Measurements from ENCODE around the gene CXorf51B. TPM values are rescaled to one million over a fixed set of nuclear protein-coding genes. Genes with fewer than 3 reads are reported as not detected.
"Not testable (repeated sequence)": the region's sequence is repeated elsewhere in the genome, so short reads cannot be mapped to it uniquely, and the experiment has no call there.

CXorf51B gene
- total RNA-seq (not detected), polyA plus RNA-seq (not detected)

- H3K4me1 Mint-ChIP-seq; H3K4me3 Mint-ChIP-seq; H3K27me3 ChIP-seq (ENCODE audit: insufficient read depth, low read length, poor library complexity, severe bottlenecking); H3K9me3 Mint-ChIP-seq; H3K27me3 Mint-ChIP-seq; H3K36me3 Mint-ChIP-seq; H3K36me3 ChIP-seq (ENCODE audit: insufficient read depth, low read length); DNase-seq; H3K9me3 ChIP-seq (ENCODE audit: low read length); H3K27ac ChIP-seq (ENCODE audit: low read depth, low read length); H3K27ac Mint-ChIP-seq; POLR2A ChIA-PET; H3K4me3 ChIP-seq (ENCODE audit: low read length); H3K4me1 ChIP-seq (ENCODE audit: insufficient read depth, low read length); CTCF ChIA-PET: not testable (repeated sequence)
Measured at GRCh38 chrX:146809471-146809870, at the start of gene CXorf51B. CXorf51B (plus strand) TSS chrX:146809771; CDS start chrX:146809792, 21 bp downstream.

DNA sequence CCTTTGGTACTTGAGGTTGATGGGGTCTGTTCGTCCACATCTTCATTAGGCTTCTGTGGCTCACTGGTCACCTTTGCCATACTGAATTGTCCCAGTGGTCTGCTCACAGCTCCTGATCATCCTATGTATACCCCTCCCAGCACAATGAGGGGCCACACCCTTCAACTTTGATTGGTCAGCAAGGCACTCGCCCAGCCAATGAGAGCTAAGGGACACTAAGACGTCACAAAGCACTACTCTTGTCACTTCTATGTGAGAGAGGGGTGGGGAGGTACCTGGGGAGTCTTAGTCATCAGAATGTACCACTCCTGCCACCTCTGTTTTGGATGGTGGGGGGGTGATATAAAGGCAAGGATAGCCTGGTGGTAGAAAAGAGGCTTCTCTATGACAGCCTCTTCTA lies 5.1 kb downstream of the CXorf51B start, which contains the start of gene CXorf51A:
Gene CXorf51A, minus strand, starts transcription at position 101 of the 400 bp plus-strand sequence. Its CDS starts 21 bp downstream, at position 80.
- H3K27ac ChIP-seq (ENCODE audit: low read depth, low read length); H3K27ac Mint-ChIP-seq; CTCF ChIA-PET; H3K27me3 Mint-ChIP-seq; DNase-seq; H3K27me3 ChIP-seq (ENCODE audit: insufficient read depth, low read length, poor library complexity, severe bottlenecking); H3K9me3 Mint-ChIP-seq; H3K4me3 Mint-ChIP-seq; POLR2A ChIA-PET; H3K4me1 ChIP-seq (ENCODE audit: insufficient read depth, low read length); H3K4me1 Mint-ChIP-seq; H3K36me3 ChIP-seq (ENCODE audit: insufficient read depth, low read length); H3K36me3 Mint-ChIP-seq; H3K9me3 ChIP-seq (ENCODE audit: low read length); H3K4me3 ChIP-seq (ENCODE audit: low read length): not testable (repeated sequence)

- Mint-ChIP-seq H3K4me3 (no peak overlapping the region), H3K36me3 (no peaks in the 10 kb centered on the region), H3K9me3 (peaks cover 0 to 5% (median 0%) of the 10 kb centered on the region in 5 donors), H3K27ac (no peak overlapping the region), H3K27me3 (no peaks in the 10 kb centered on the region), H3K4me1 (no peaks in the 10 kb centered on the region)
- no peaks in the 10 kb centered on the region for H3K36me3 ChIP-seq (ENCODE audit: insufficient read depth, low read length)
- no peaks in the 10 kb centered on the region for H3K4me1 ChIP-seq (ENCODE audit: insufficient read depth, low read length)
- DNase-seq, result no peak
- ChIA-PET CTCF (no interaction called here), POLR2A (no interaction called here)
- H3K27ac ChIP-seq (ENCODE audit: low read depth, low read length), result no peak overlapping the region
- no peaks in the 10 kb centered on the region for H3K9me3 ChIP-seq (ENCODE audit: low read length)
- H3K27me3 ChIP-seq (ENCODE audit: insufficient read depth, low read length, poor library complexity, severe bottlenecking), result no peaks in the 10 kb centered on the region
- no peak overlapping the region for H3K4me3 ChIP-seq (ENCODE audit: low read length)
Measured at GRCh38 chrX:146831994-146832393, 22.4 kb downstream of the CXorf51B start.

- H3K27me3 Mint-ChIP-seq, result peaks cover 0 to 1% of the 10 kb centered on the region in 2 donors
- H3K4me3 Mint-ChIP-seq, result no peak overlapping the region
- no peaks in the 10 kb centered on the region for H3K36me3 ChIP-seq (ENCODE audit: insufficient read depth, low read length)
- no peaks in the 10 kb centered on the region for H3K27me3 ChIP-seq (ENCODE audit: insufficient read depth, low read length, poor library complexity, severe bottlenecking)
- ChIA-PET CTCF (no interaction called here), POLR2A (no interaction called here)
- H3K27ac Mint-ChIP-seq, result no peak overlapping the region
- no peaks in the 10 kb centered on the region for H3K4me1 ChIP-seq (ENCODE audit: insufficient read depth, low read length)
- H3K9me3 ChIP-seq (ENCODE audit: low read length), result no peaks in the 10 kb centered on the region
- no peak for DNase-seq
- H3K27ac ChIP-seq (ENCODE audit: low read depth, low read length), result no peak overlapping the region
- H3K9me3 Mint-ChIP-seq, result peaks cover 0 to 3% (median 0%) of the 10 kb centered on the region in 5 donors
- H3K4me1 Mint-ChIP-seq, result no peaks in the 10 kb centered on the region
- H3K36me3 Mint-ChIP-seq, result no peaks in the 10 kb centered on the region
- no peak overlapping the region for H3K4me3 ChIP-seq (ENCODE audit: low read length)
Measured at GRCh38 chrX:146854281-146854680, 44.7 kb downstream of the CXorf51B start.

Other genes starting within 250 kb of the CXorf51B start
- not detected for gene CXorf51A, start 5.0 kb downstream of the CXorf51B start, total RNA-seq
- not detected for gene CXorf51A, start 5.0 kb downstream of the CXorf51B start, polyA plus RNA-seq

Measured in CD8-positive, alpha-beta memory T cell (primary cell).